C4-2B (cell line): ENCODE results near the gene XRCC5.
A peak's percentile ranks its signal among the peaks of the same experiment; 100 is the strongest.

ENCODE experiments used
- H3K27ac ChIP-seq: fragments of 450-650 bp; 2 replicates; pipeline ENCODE4 v1.5.1; 2017
- CTCF ChIP-seq: fragments of 450-650 bp; conservative IDR thresholded peaks from 2 replicates; pipeline ENCODE4 v1.5.1; 2017; ENCODE audit warnings: mild to moderate bottlenecking
- ZFX ChIP-seq: fragments of 450-650 bp; IDR thresholded peaks from 2 replicates; pipeline ENCODE4 v1.6.1; 2017

XRCC5 gene

GRCh38 chr2:216081012-216081411 lies 28.1 kb upstream of the XRCC5 start:
- peak overlapping the region; percentile 73 for H3K27ac ChIP-seq

GRCh38 chr2:216081487-216082116 lies 27.5 kb upstream of the XRCC5 start, which contains the start of the genes PECR and TMEM169:
PECR (minus strand) TSS chr2:216081809; CDS start chr2:216081741, 68 bp downstream.
TMEM169 (plus strand) TSS chr2:216081919; CDS start chr2:216095964, 14,045 bp downstream.
- H3K27ac ChIP-seq = peak within 1 kb of the TSS; percentile 73
- peak; percentile 23; the same call in 1 of the 2 replicates for TF ChIP-seq ZFX
- no peak for TF ChIP-seq CTCF

More at GRCh38 chr2:216081012-216081411, 28.1 kb upstream of the XRCC5 start:
- TF ChIP-seq ZFX (no peak), CTCF (no peak)

GRCh38 chr2:216082117-216082711 lies 26.9 kb upstream of the XRCC5 start:
- H3K27ac ChIP-seq = peak overlapping the region; percentile 73; the same call in 1 of the 2 replicates
- TF ChIP-seq CTCF (no peak), ZFX (no peak)

GRCh38 chr2:216082805-216083204 lies 26.3 kb upstream of the XRCC5 start:
- H3K27ac ChIP-seq = no peak overlapping the region
- TF ChIP-seq CTCF (no peak), ZFX (no peak)

GRCh38 chr2:216083464-216084281 lies 25.5 kb upstream of the XRCC5 start:
- TF ChIP-seq ZFX = no peak
- H3K27ac ChIP-seq = no peak overlapping the region

GRCh38 chr2:216084547-216084946 lies 24.6 kb upstream of the XRCC5 start:
- H3K27ac ChIP-seq = no peak overlapping the region
- TF ChIP-seq ZFX (no peak), CTCF (no peak)

GRCh38 chr2:216086207-216086893 lies 22.8 kb upstream of the XRCC5 start:
- TF ChIP-seq CTCF (no peak), ZFX (no peak)
- no peak overlapping the region for H3K27ac ChIP-seq
